ENCODE data around the gene ADGRL1.
"Not testable (repeated sequence)": the region's sequence is repeated elsewhere in the genome, so short reads cannot be mapped to it uniquely, and the experiment has no call there.

The ADGRL1 gene

GRCh38 chr19:14148751-14149410 is 57.1 kb downstream of the ADGRL1 start:
- no peaks in the 10 kb centered on the region for H3K27me3 Mint-ChIP-seq
- peaks cover 37% of the 10 kb centered on the region for H3K4me1 Mint-ChIP-seq (ENCODE audit: low read depth)
- H3K9me3 Mint-ChIP-seq (ENCODE audit: low read depth), result no peaks in the 10 kb centered on the region
- peak overlapping the region; percentile 82 for H3K4me3 Mint-ChIP-seq
- H3K27ac Mint-ChIP-seq, result peak overlapping the region; percentile 97
- H3K36me3 Mint-ChIP-seq, result no peaks in the 10 kb centered on the region

GRCh38 chr19:14147797-14148605 is 58.0 kb downstream of the ADGRL1 start:
- Mint-ChIP-seq H3K36me3 (no peaks in the 10 kb centered on the region), H3K9me3 (ENCODE audit: low read depth) (no peaks in the 10 kb centered on the region), H3K27me3 (no peaks in the 10 kb centered on the region), H3K4me1 (ENCODE audit: low read depth) (peaks cover 35% of the 10 kb centered on the region), H3K4me3 (peak overlapping the region; percentile 28), H3K27ac (peak overlapping the region; percentile 97)

GRCh38 chr19:14146789-14147216 is 59.2 kb downstream of the ADGRL1 start:
- peak overlapping the region; percentile 20 for H3K4me3 Mint-ChIP-seq
- no peaks in the 10 kb centered on the region for H3K9me3 Mint-ChIP-seq (ENCODE audit: low read depth)
- peaks cover 45% of the 10 kb centered on the region for H3K4me1 Mint-ChIP-seq (ENCODE audit: low read depth)
- H3K27me3 Mint-ChIP-seq, result no peaks in the 10 kb centered on the region
- no peaks in the 10 kb centered on the region for H3K36me3 Mint-ChIP-seq
- peak overlapping the region; percentile 34 for H3K27ac Mint-ChIP-seq

- peak overlapping the region; percentile 50 for H3K27ac Mint-ChIP-seq
- not testable (repeated sequence) for H3K27me3 Mint-ChIP-seq; H3K36me3 Mint-ChIP-seq; H3K4me3 Mint-ChIP-seq; H3K9me3 Mint-ChIP-seq (ENCODE audit: low read depth)
- peaks cover 45% of the 10 kb centered on the region for H3K4me1 Mint-ChIP-seq (ENCODE audit: low read depth)
These were observed 59.8 kb downstream of the ADGRL1 start for GRCh38 chr19:14146169-14146568.

GRCh38 chr19:14145381-14145780 is 60.6 kb downstream of the ADGRL1 start:
- Mint-ChIP-seq H3K4me3 (no peak overlapping the region), H3K4me1 (ENCODE audit: low read depth) (peaks cover 48% of the 10 kb centered on the region), H3K36me3 (no peaks in the 10 kb centered on the region), H3K27me3 (no peaks in the 10 kb centered on the region), H3K27ac (no peak overlapping the region), H3K9me3 (ENCODE audit: low read depth) (no peaks in the 10 kb centered on the region)

GRCh38 chr19:14142262-14143190 is 63.4 kb downstream of the ADGRL1 start:
- H3K27ac Mint-ChIP-seq, result no peak overlapping the region
- H3K4me1 Mint-ChIP-seq (ENCODE audit: low read depth), result peaks cover 46% of the 10 kb centered on the region
- H3K36me3 Mint-ChIP-seq, result no peaks in the 10 kb centered on the region
- H3K27me3 Mint-ChIP-seq, result no peaks in the 10 kb centered on the region
- H3K4me3 Mint-ChIP-seq, result no peak overlapping the region
- no peaks in the 10 kb centered on the region for H3K9me3 Mint-ChIP-seq (ENCODE audit: low read depth)

GRCh38 chr19:14141041-14141440 is 64.9 kb downstream of the ADGRL1 start:
- no peaks in the 10 kb centered on the region for H3K36me3 Mint-ChIP-seq
- H3K4me1 Mint-ChIP-seq (ENCODE audit: low read depth), result peaks cover 43% of the 10 kb centered on the region
- H3K27me3 Mint-ChIP-seq, result no peaks in the 10 kb centered on the region
- peak overlapping the region; percentile 22 for H3K27ac Mint-ChIP-seq
- H3K4me3 Mint-ChIP-seq, result no peak overlapping the region
- H3K9me3 Mint-ChIP-seq (ENCODE audit: low read depth), result no peaks in the 10 kb centered on the region

GRCh38 chr19:14139944-14140343 is 66.0 kb downstream of the ADGRL1 start:
- Mint-ChIP-seq H3K27me3 (no peaks in the 10 kb centered on the region), H3K36me3 (no peaks in the 10 kb centered on the region), H3K27ac (peak overlapping the region; percentile 61), H3K9me3 (ENCODE audit: low read depth) (no peaks in the 10 kb centered on the region), H3K4me3 (peak overlapping the region; percentile 55), H3K4me1 (ENCODE audit: low read depth) (peaks cover 36% of the 10 kb centered on the region)

- no peaks in the 10 kb centered on the region for H3K27me3 Mint-ChIP-seq
- H3K4me3 Mint-ChIP-seq, result peak overlapping the region; percentile 77
- peak overlapping the region; percentile 61 for H3K27ac Mint-ChIP-seq
- H3K9me3 Mint-ChIP-seq (ENCODE audit: low read depth), result no peaks in the 10 kb centered on the region
- H3K36me3 Mint-ChIP-seq, result no peaks in the 10 kb centered on the region
- H3K4me1 Mint-ChIP-seq (ENCODE audit: low read depth), result peaks cover 37% of the 10 kb centered on the region
These were observed 67.2 kb downstream of the ADGRL1 start for GRCh38 chr19:14138576-14139265.

GRCh38 chr19:14136509-14137281 is 69.3 kb downstream of the ADGRL1 start, which contains the start of gene ASF1B:
Gene ASF1B, minus strand, starts transcription at chr19:14136589. Its CDS starts 133 bp downstream, at chr19:14136456.
- no peaks in the 10 kb centered on the region for H3K27me3 Mint-ChIP-seq

GRCh38 chr19:14135985-14136508 is 69.9 kb downstream of the ADGRL1 start:
- H3K4me3 Mint-ChIP-seq, result peak overlapping the region; percentile 89
- H3K27ac Mint-ChIP-seq, result peak overlapping the region; percentile 13
- H3K27me3 Mint-ChIP-seq, result no peaks in the 10 kb centered on the region
- peaks cover 24% of the 10 kb centered on the region for H3K4me1 Mint-ChIP-seq (ENCODE audit: low read depth)
- no peaks in the 10 kb centered on the region for H3K9me3 Mint-ChIP-seq (ENCODE audit: low read depth)
- H3K36me3 Mint-ChIP-seq, result no peaks in the 10 kb centered on the region

More at GRCh38 chr19:14136509-14137281, 69.3 kb downstream of the ADGRL1 start, which contains the start of gene ASF1B:
- Mint-ChIP-seq H3K4me3 (peak within 1 kb of the TSS; percentile 89), H3K36me3 (no peaks in the 10 kb centered on the region), H3K9me3 (ENCODE audit: low read depth) (no peaks in the 10 kb centered on the region), H3K4me1 (ENCODE audit: low read depth) (peaks cover 26% of the 10 kb centered on the region), H3K27ac (peak within 1 kb of the TSS; percentile 97)

GRCh38 chr19:14135355-14135754 is 70.6 kb downstream of the ADGRL1 start:
- H3K9me3 Mint-ChIP-seq (ENCODE audit: low read depth), result no peaks in the 10 kb centered on the region
- peak overlapping the region; percentile 70 for H3K27ac Mint-ChIP-seq
- no peaks in the 10 kb centered on the region for H3K27me3 Mint-ChIP-seq
- no peaks in the 10 kb centered on the region for H3K36me3 Mint-ChIP-seq
- peak overlapping the region; percentile 89 for H3K4me3 Mint-ChIP-seq
- H3K4me1 Mint-ChIP-seq (ENCODE audit: low read depth), result peaks cover 22% of the 10 kb centered on the region

GRCh38 chr19:14127929-14128509 is 78.0 kb downstream of the ADGRL1 start:
- Mint-ChIP-seq H3K36me3 (no peaks in the 10 kb centered on the region), H3K4me3 (no peak overlapping the region), H3K27ac (no peak overlapping the region), H3K9me3 (ENCODE audit: low read depth) (no peaks in the 10 kb centered on the region), H3K4me1 (ENCODE audit: low read depth) (no peaks in the 10 kb centered on the region), H3K27me3 (no peaks in the 10 kb centered on the region)
